DOHH2 (cell line): ENCODE results near the gene PI3.
"Not testable (repeated sequence)": the region's sequence is repeated elsewhere in the genome, so short reads cannot be mapped to it uniquely, and the experiment has no call there.

Experiments used
- H3F3A ChIP-seq: fragments of 200-600 bp; sonication (generic), shearing (Covaris generic); 2 replicates; pipeline ENCODE4 v1.6.0; 2016; ENCODE audit warnings: antibody characterized with exemption, mild to moderate bottlenecking; ENCODE audit not compliant: control insufficient read depth, insufficient read depth
- H3K27ac ChIP-seq: fragments of 200-600 bp; sonication (generic); 2 replicates; pipeline ENCODE4 v1.5.1; 2014; ENCODE audit warnings: low read depth, mild to moderate bottlenecking, low read length, moderate library complexity
- H3K27me3 ChIP-seq: fragments of 200-600 bp; sonication (generic); 2 replicates; pipeline ENCODE4 v1.6.1; 2014; ENCODE audit warnings: mild to moderate bottlenecking, low read length, mixed read lengths; ENCODE audit not compliant: control insufficient read depth
- H3K36me3 ChIP-seq: fragments of 200-600 bp; sonication (generic); 2 replicates; pipeline ENCODE4 v1.6.1; 2014; ENCODE audit warnings: mild to moderate bottlenecking, low read length, moderate library complexity, mixed read lengths; ENCODE audit not compliant: control insufficient read depth
- H3K4me1 ChIP-seq: fragments of 200-600 bp; sonication (generic); 2 replicates; pipeline ENCODE4 v1.6.1; 2014; ENCODE audit warnings: mild to moderate bottlenecking, low read length, mixed read lengths; ENCODE audit not compliant: control insufficient read depth
- H3K4me2 ChIP-seq: fragments of 200-600 bp; sonication (generic); 2 replicates; pipeline ENCODE4 v1.6.0; 2014; ENCODE audit warnings: mild to moderate bottlenecking, low read length, moderate library complexity
- H3K4me3 ChIP-seq: fragments of 200-600 bp; sonication (generic); 2 replicates; pipeline ENCODE4 v1.5.1; 2014; ENCODE audit warnings: mild to moderate bottlenecking, low read length, mixed read lengths
- H3K79me2 ChIP-seq: fragments of 200-600 bp; sonication (generic); 2 replicates; pipeline ENCODE4 v1.6.1; 2014; ENCODE audit warnings: mild to moderate bottlenecking, low read length, mixed read lengths; ENCODE audit not compliant: control insufficient read depth
- H3K9me2 ChIP-seq: fragments of 200-600 bp; sonication (generic); replicated peaks from 2 replicates; pipeline ENCODE4 v1.6.1; 2014; ENCODE audit warnings: mild to moderate bottlenecking, low read length, mixed read lengths; ENCODE audit not compliant: control insufficient read depth
- H3K9me3 ChIP-seq: fragments of 200-600 bp; sonication (generic); 2 replicates; pipeline ENCODE4 v1.6.1; 2014; ENCODE audit warnings: antibody characterized with exemption, low read length, mixed read lengths; ENCODE audit not compliant: control insufficient read depth, insufficient read depth
- H4K20me1 ChIP-seq: fragments of 200-600 bp; sonication (generic); 2 replicates; pipeline ENCODE4 v1.6.0; 2014; ENCODE audit warnings: low read depth, mild to moderate bottlenecking, antibody characterized with exemption, low read length, moderate library complexity; ENCODE audit not compliant: control insufficient read depth, insufficient read depth
- CTCF ChIP-seq: fragments of 200-600 bp; sonication (generic); IDR thresholded peaks from one replicate; pipeline ENCODE4 v1.5.1; 2014; ENCODE audit warnings: antibody characterized with exemption, mild to moderate bottlenecking, low read depth, low read length; ENCODE audit not compliant: poor library complexity, severe bottlenecking
- EZH2phosphoT487 ChIP-seq: fragments of 200-600 bp; sonication (generic); IDR thresholded peaks from 2 replicates; pipeline ENCODE4 v1.6.1; 2017; ENCODE audit warnings: borderline replicate concordance, mild to moderate bottlenecking, antibody characterized with exemption, low read length, moderate library complexity, mixed read lengths

PI3 gene

GRCh38 chr20:45138561-45139300 is 36.0 kb upstream of the PI3 start:
- Histone ChIP-seq H3K4me1 (no peaks in the 10 kb centered on the region; the same call in 1 of the 2 replicates), H3K4me2 (peak overlapping the region; percentile 18; the same call in 1 of the 2 replicates), H3K9me2 (no peaks in the 10 kb centered on the region), H3K36me3 (no peaks in the 10 kb centered on the region), H4K20me1 (no peaks in the 10 kb centered on the region), H3K27ac (no peak overlapping the region), H3K79me2 (no peaks in the 10 kb centered on the region), H3F3A (no peaks in the 10 kb centered on the region), H3K9me3 (no peaks in the 10 kb centered on the region), H3K27me3 (peaks cover 4% of the 10 kb centered on the region; the same call in 1 of the 2 replicates), H3K4me3 (no peak overlapping the region)
- TF ChIP-seq EZH2phosphoT487 (no peak), CTCF (peak; percentile 88)

- H3K79me2 ChIP-seq, H3K27ac ChIP-seq, H3K4me2 ChIP-seq, H4K20me1 ChIP-seq, H3K9me3 ChIP-seq, H3K4me1 ChIP-seq, H3K36me3 ChIP-seq, H3F3A ChIP-seq, H3K4me3 ChIP-seq, H3K27me3 ChIP-seq, H3K9me2 ChIP-seq: not testable (repeated sequence)
These were observed 34.8 kb upstream of the PI3 start for GRCh38 chr20:45139733-45140375.

DNA sequence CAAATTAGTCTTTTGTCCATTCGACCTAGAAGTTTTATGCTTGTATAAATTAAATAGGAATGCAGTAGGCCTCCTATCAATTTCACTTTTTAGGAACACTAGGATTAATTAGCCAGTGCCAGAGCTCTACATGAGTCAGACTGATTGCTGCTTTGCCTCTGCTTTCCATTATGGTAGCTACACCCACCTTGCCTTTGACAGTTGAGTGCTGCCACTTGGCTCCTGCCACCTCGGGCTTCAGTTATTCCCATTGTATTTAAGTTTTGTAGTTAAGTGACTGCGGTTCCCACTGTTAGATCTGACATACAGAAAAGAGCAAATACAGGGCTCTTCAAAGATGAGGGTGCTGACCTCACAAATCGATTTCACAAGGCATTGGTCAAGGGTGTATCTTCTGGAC is 33.9 kb upstream of the PI3 start:
- TF ChIP-seq CTCF (no peak), EZH2phosphoT487 (no peak)
- no peaks in the 10 kb centered on the region for H3F3A ChIP-seq
- H3K27me3 ChIP-seq = peaks cover 15% of the 10 kb centered on the region
- no peaks in the 10 kb centered on the region for H4K20me1 ChIP-seq
- H3K9me2 ChIP-seq = no peaks in the 10 kb centered on the region
- no peak overlapping the region for H3K27ac ChIP-seq
- no peaks in the 10 kb centered on the region for H3K36me3 ChIP-seq
- H3K4me2 ChIP-seq = no peak overlapping the region
- H3K9me3 ChIP-seq = no peaks in the 10 kb centered on the region
- no peaks in the 10 kb centered on the region; the same call in 1 of the 2 replicates for H3K4me1 ChIP-seq
- no peaks in the 10 kb centered on the region for H3K79me2 ChIP-seq
- no peak overlapping the region for H3K4me3 ChIP-seq

- Histone ChIP-seq H4K20me1 (no peaks in the 10 kb centered on the region), H3K4me1 (no peaks in the 10 kb centered on the region), H3K27me3 (peaks cover 22% of the 10 kb centered on the region), H3F3A (no peaks in the 10 kb centered on the region), H3K4me3 (no peak overlapping the region), H3K36me3 (no peaks in the 10 kb centered on the region), H3K9me2 (no peaks in the 10 kb centered on the region), H3K9me3 (no peaks in the 10 kb centered on the region), H3K4me2 (no peak overlapping the region), H3K27ac (no peak overlapping the region), H3K79me2 (no peaks in the 10 kb centered on the region)
- no peak for TF ChIP-seq EZH2phosphoT487
- TF ChIP-seq CTCF = no peak
These were observed 25.6 kb upstream of the PI3 start for GRCh38 chr20:45149062-45149461.
